Liver (tissue), 9 donors: Measurements from ENCODE around the gene MSANTD4. TPM values are rescaled to one million over a fixed set of nuclear protein-coding genes. Genes with fewer than 3 reads are reported as not detected.

ENCODE experiments used
- DNase-seq: peaks from one replicate; pipeline ENCODE4 v3.0.0-alpha.2; 2017; ENCODE audit warnings: low spot score
- H3K27ac ChIP-seq, 2 donors: one replicate each; pipeline ENCODE4 v1.7.0; 2013; ENCODE audit warnings: inconsistent platforms in 2 of 2, low read length in 2 of 2, control low read depth in 1 of 2, low read depth in 1 of 2, mild to moderate bottlenecking in 1 of 2
- H3K27me3 ChIP-seq, 4 donors: one replicate each; pipeline versions ENCODE4 v1.6.1 to v1.7.0; 2013; ENCODE audit warnings: low read length in 3 of 4, inconsistent platforms in 1 of 4, mild to moderate bottlenecking in 1 of 4, moderate library complexity in 1 of 4; ENCODE audit not compliant: control insufficient read depth in 4 of 4, insufficient read depth in 4 of 4
- H3K36me3 ChIP-seq, 4 donors: one replicate each; pipeline versions ENCODE4 v1.6.1 to v1.7.0; 2013; ENCODE audit warnings: low read length in 3 of 4, mild to moderate bottlenecking in 3 of 4, low read depth in 1 of 4, moderate library complexity in 1 of 4; ENCODE audit not compliant: control insufficient read depth in 4 of 4, insufficient read depth in 3 of 4
- H3K4me1 ChIP-seq, 4 donors: one replicate each; pipeline versions ENCODE4 v1.6.1 to v1.7.0; 2013; ENCODE audit warnings: low read length in 3 of 4, mild to moderate bottlenecking in 3 of 4, moderate library complexity in 1 of 4; ENCODE audit not compliant: control insufficient read depth in 4 of 4, insufficient read depth in 4 of 4
- H3K4me3 ChIP-seq, 3 donors: one replicate each; pipeline versions ENCODE4 v1.6.1 to v1.7.0; 2013; ENCODE audit warnings: low read length in 3 of 3, control low read depth in 1 of 3, low read depth in 1 of 3, mild to moderate bottlenecking in 1 of 3
- H3K9ac ChIP-seq, 2 donors: one replicate each; pipeline ENCODE4 v1.7.0; 2013; ENCODE audit warnings: low read length in 2 of 2, mild to moderate bottlenecking in 2 of 2, moderate library complexity in 2 of 2, control low read depth in 1 of 2, low read depth in 1 of 2
- H3K9me3 ChIP-seq, 4 donors: one replicate each; pipeline versions ENCODE4 v1.6.1 to v1.7.0; 2013; ENCODE audit warnings: low read length in 3 of 4; ENCODE audit not compliant: control insufficient read depth in 4 of 4
- EGR1 ChIP-seq, 2 donors: IDR thresholded peaks; 2 replicates each; pipeline ENCODE4 v1.6.1; 2016 to 2018; ENCODE audit warnings: antibody characterized with exemption in 2 of 2, low read depth in 2 of 2
- FOXA1 ChIP-seq: IDR thresholded peaks from 2 replicates; pipeline ENCODE4 v1.6.1; 2016; ENCODE audit warnings: antibody characterized with exemption
- FOXA2 ChIP-seq: IDR thresholded peaks from 2 replicates; pipeline ENCODE4 v1.6.1; 2016; ENCODE audit warnings: antibody characterized with exemption
- GABPA ChIP-seq, 2 donors: IDR thresholded peaks in 1 of 2; conservative IDR thresholded peaks in 1 of 2; 2 replicates each; pipeline ENCODE4 v1.6.1; 2016; ENCODE audit warnings: antibody characterized with exemption in 2 of 2, mild to moderate bottlenecking in 1 of 2, moderate library complexity in 1 of 2
- HNF4A ChIP-seq, 2 donors: conservative IDR thresholded peaks; 2 replicates each; pipeline ENCODE4 v1.6.1; 2016; ENCODE audit warnings: antibody characterized with exemption in 2 of 2, mild to moderate bottlenecking in 2 of 2
- HNF4G ChIP-seq: IDR thresholded peaks from 2 replicates; pipeline ENCODE4 v1.6.1; 2016; ENCODE audit warnings: antibody characterized with exemption
- JUND ChIP-seq, 2 donors: IDR thresholded peaks; 2 replicates each; pipeline ENCODE4 v1.6.1; 2016; ENCODE audit warnings: antibody characterized with exemption in 2 of 2
- NR2F2 ChIP-seq: IDR thresholded peaks from 2 replicates; pipeline ENCODE4 v1.6.1; 2016; ENCODE audit warnings: antibody characterized with exemption
- RAD21 ChIP-seq, 2 donors: IDR thresholded peaks; 2 replicates each; pipeline ENCODE4 v1.6.1; 2016; ENCODE audit warnings: antibody characterized with exemption in 2 of 2, mild to moderate bottlenecking in 2 of 2
- RXRA ChIP-seq, 2 donors: IDR thresholded peaks; 2 replicates each; pipeline ENCODE4 v1.6.1; 2017 to 2018; ENCODE audit warnings: antibody characterized with exemption in 2 of 2, mild to moderate bottlenecking in 1 of 2
- SP1 ChIP-seq: IDR thresholded peaks from 2 replicates; pipeline ENCODE4 v1.6.1; 2018; ENCODE audit warnings: antibody characterized with exemption, mild to moderate bottlenecking
- TAF1 ChIP-seq: conservative IDR thresholded peaks from 2 replicates; pipeline ENCODE4 v1.6.1; 2016; ENCODE audit warnings: antibody characterized with exemption, mild to moderate bottlenecking
- YY1 ChIP-seq: IDR thresholded peaks from 2 replicates; pipeline ENCODE4 v1.6.1; 2016; ENCODE audit warnings: antibody characterized with exemption, mild to moderate bottlenecking
- ZBTB33 ChIP-seq: IDR thresholded peaks from 2 replicates; pipeline ENCODE4 v1.6.1; 2016; ENCODE audit warnings: antibody characterized with exemption
- WGBS: extraction: QIAGEN DNeasy Blood & Tissue Kit; methylation state at CpG from one replicate; pipeline ENCODE4 v1.1.7; 2013; 5-methylcytosine and 5-hydroxymethylcytosine counted together
- polyA plus RNA-seq, 2 donors: library from polyadenylated mRNA; stranded (reverse) in 1 of 2; unstranded in 1 of 2; fragments of 200-250 nt in 1 of 2; fragments of >200 nt in 1 of 2; fragmentation: Nextera tagmentation in 1 of 2; extraction: Ambion mirVana in 1 of 2; gene quantifications; one replicate each; pipeline versions ENCODE4 v1.2.1 to v1.2.3, GENCODE V29; 2013 to 2015
- total RNA-seq, 2 donors: library from RNA; depleted of rRNA; stranded (reverse); fragments of >200 nt; gene quantifications; one replicate each; pipeline ENCODE4 v1.2.3, GENCODE V29; 2014
- TF ChIP-seq, protein P1 (sequence below): fragments of 150-350 bp; IDR thresholded peaks from 2 replicates; pipeline ENCODE4 v1.5.1; 2017; ENCODE audit warnings: improper control_type of control experiment, low read depth, low read length; ENCODE audit not compliant: missing input control
- TF ChIP-seq, protein P2 (sequence below): IDR thresholded peaks from 2 replicates; pipeline ENCODE4 v1.6.1; 2016; ENCODE audit warnings: antibody characterized with exemption
- TF ChIP-seq, protein P3 (sequence below): IDR thresholded peaks from 2 replicates; pipeline ENCODE4 v1.6.1; 2016; ENCODE audit warnings: antibody characterized with exemption, mild to moderate bottlenecking
- TF ChIP-seq, protein P4 (sequence below): IDR thresholded peaks from 2 replicates; pipeline ENCODE4 v1.6.1; 2016; ENCODE audit warnings: antibody characterized with exemption
- donor health status: healthy.
- donor health status: healthy.
- donor health status: healthy.
- donor health status: healthy.
- donor health status: healthy.

The MSANTD4 gene
- total and polyA plus RNA-seq, 4 donors, result 2.1 to 8.7 (median 5.7) TPM

DNA sequence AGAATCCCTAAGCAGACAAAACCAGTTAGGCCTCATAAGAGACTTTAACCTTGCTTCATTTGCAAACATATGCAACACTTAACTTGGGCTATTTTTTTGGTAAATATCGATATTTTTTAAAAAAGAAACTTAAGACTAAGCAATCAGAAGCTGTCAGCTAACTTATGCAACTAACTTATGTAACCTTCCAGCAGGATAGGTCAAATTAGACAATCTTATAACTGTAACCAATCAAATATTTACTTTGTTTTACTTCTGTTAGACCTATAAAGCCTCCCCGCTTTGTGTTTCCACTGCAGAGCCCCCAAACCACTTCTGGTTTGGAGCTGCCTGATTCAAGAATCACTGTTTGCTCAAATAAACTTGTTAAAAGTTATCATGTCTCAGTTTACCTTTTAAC, 8.0 kb downstream of the MSANTD4 start:
- Histone ChIP-seq H3K36me3 (peaks cover 3 to 16% (median 9%) of the 10 kb centered on the region in 4 donors), H3K4me3 (no peak overlapping the region), H3K27me3 (no peaks in the 10 kb centered on the region), H3K9ac (no peak overlapping the region), H3K9me3 (no peaks in the 10 kb centered on the region), H3K4me1 (peaks cover 0 to 1% (median 0%) of the 10 kb centered on the region in 4 donors), H3K27ac (no peak overlapping the region)
- peak in 1 of 2 donors; percentile 11 for TF ChIP-seq HNF4A (conservative IDR thresholded peaks at IDR 0.05)
- TF ChIP-seq TAF1, result no peak
- 46% methylated on average over 2 of the region's 2 CpGs for WGBS
- no peak for DNase-seq

DNA sequence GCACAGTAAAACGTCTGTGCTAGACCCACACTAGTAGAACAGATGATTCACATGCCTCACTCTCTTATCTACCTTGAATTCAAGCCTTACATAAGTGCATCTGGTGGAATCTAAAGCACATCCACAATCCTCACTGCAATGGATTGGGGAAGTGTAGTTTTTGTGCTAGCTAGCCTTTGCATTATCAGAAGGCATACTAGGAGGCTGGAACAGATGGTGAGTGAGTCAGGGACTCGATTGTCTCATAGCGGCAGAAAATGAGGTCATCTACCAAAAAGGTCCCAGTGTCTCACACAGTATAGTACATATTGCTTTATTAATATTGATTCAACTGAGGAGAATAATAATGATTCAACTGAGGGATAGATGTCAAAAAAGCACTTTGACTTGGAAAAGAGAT, 9.3 kb downstream of the MSANTD4 start:
- Histone ChIP-seq H3K4me3 (no peak overlapping the region), H3K27ac (no peak overlapping the region), H3K27me3 (no peaks in the 10 kb centered on the region), H3K9ac (no peak overlapping the region), H3K9me3 (no peaks in the 10 kb centered on the region), H3K36me3 (peaks cover 3 to 20% (median 11%) of the 10 kb centered on the region in 4 donors), H3K4me1 (peaks cover 0 to 1% (median 0%) of the 10 kb centered on the region in 4 donors)
- whole genome bisulfite sequencing, result 84% methylated on average over 3 of the region's 3 CpGs
- DNase-seq, result no peak
- no peak for TF ChIP-seq FOXA1
- TF ChIP-seq HNF4G, result no peak
- TF ChIP-seq JUND (IDR thresholded peaks at IDR 0.05), result no peak
- TF ChIP-seq, protein P1, sequence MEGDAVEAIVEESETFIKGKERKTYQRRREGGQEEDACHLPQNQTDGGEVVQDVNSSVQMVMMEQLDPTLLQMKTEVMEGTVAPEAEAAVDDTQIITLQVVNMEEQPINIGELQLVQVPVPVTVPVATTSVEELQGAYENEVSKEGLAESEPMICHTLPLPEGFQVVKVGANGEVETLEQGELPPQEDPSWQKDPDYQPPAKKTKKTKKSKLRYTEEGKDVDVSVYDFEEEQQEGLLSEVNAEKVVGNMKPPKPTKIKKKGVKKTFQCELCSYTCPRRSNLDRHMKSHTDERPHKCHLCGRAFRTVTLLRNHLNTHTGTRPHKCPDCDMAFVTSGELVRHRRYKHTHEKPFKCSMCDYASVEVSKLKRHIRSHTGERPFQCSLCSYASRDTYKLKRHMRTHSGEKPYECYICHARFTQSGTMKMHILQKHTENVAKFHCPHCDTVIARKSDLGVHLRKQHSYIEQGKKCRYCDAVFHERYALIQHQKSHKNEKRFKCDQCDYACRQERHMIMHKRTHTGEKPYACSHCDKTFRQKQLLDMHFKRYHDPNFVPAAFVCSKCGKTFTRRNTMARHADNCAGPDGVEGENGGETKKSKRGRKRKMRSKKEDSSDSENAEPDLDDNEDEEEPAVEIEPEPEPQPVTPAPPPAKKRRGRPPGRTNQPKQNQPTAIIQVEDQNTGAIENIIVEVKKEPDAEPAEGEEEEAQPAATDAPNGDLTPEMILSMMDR, result no peak
- TF ChIP-seq NR2F2, result no peak
- TF ChIP-seq EGR1 (IDR thresholded peaks at IDR 0.05; ENCODE audit: low read depth in 2 of 2), result no peak
- TF ChIP-seq YY1, result no peak

GRCh38 chr11:106011481-106011880, 10.6 kb downstream of the MSANTD4 start:
- H3K27ac ChIP-seq, result no peak overlapping the region
- TF ChIP-seq FOXA2 (no peak), SP1 (no peak), ZBTB33 (no peak), YY1 (no peak), HNF4A (conservative IDR thresholded peaks at IDR 0.05) (no peak), FOXA1 (no peak), HNF4G (no peak), TAF1 (no peak), EGR1 (IDR thresholded peaks at IDR 0.05; ENCODE audit: low read depth in 2 of 2) (no peak), NR2F2 (no peak), JUND (IDR thresholded peaks at IDR 0.05) (no peak), GABPA (IDR thresholded peaks at IDR 0.05 in 1 of 2, conservative IDR thresholded peaks at IDR 0.05 in 1 of 2) (no peak), RXRA (IDR thresholded peaks at IDR 0.05) (no peak), RAD21 (IDR thresholded peaks at IDR 0.05) (no peak)
- TF ChIP-seq, protein P2, sequence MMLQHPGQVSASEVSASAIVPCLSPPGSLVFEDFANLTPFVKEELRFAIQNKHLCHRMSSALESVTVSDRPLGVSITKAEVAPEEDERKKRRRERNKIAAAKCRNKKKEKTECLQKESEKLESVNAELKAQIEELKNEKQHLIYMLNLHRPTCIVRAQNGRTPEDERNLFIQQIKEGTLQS, result no peak
- TF ChIP-seq, protein P1, result no peak
- TF ChIP-seq, protein P3, sequence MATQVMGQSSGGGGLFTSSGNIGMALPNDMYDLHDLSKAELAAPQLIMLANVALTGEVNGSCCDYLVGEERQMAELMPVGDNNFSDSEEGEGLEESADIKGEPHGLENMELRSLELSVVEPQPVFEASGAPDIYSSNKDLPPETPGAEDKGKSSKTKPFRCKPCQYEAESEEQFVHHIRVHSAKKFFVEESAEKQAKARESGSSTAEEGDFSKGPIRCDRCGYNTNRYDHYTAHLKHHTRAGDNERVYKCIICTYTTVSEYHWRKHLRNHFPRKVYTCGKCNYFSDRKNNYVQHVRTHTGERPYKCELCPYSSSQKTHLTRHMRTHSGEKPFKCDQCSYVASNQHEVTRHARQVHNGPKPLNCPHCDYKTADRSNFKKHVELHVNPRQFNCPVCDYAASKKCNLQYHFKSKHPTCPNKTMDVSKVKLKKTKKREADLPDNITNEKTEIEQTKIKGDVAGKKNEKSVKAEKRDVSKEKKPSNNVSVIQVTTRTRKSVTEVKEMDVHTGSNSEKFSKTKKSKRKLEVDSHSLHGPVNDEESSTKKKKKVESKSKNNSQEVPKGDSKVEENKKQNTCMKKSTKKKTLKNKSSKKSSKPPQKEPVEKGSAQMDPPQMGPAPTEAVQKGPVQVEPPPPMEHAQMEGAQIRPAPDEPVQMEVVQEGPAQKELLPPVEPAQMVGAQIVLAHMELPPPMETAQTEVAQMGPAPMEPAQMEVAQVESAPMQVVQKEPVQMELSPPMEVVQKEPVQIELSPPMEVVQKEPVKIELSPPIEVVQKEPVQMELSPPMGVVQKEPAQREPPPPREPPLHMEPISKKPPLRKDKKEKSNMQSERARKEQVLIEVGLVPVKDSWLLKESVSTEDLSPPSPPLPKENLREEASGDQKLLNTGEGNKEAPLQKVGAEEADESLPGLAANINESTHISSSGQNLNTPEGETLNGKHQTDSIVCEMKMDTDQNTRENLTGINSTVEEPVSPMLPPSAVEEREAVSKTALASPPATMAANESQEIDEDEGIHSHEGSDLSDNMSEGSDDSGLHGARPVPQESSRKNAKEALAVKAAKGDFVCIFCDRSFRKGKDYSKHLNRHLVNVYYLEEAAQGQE, result no peak
- TF ChIP-seq, protein P4, sequence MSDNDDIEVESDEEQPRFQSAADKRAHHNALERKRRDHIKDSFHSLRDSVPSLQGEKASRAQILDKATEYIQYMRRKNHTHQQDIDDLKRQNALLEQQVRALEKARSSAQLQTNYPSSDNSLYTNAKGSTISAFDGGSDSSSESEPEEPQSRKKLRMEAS, result no peak
- 85% methylated on average over 2 of the region's 2 CpGs for WGBS
- no peak for DNase-seq
- no peak overlapping the region for H3K9ac ChIP-seq
- H3K4me1 ChIP-seq, result peaks cover 0 to 1% (median 0%) of the 10 kb centered on the region in 4 donors
- no peak overlapping the region for H3K4me3 ChIP-seq
- no peaks in the 10 kb centered on the region for H3K27me3 ChIP-seq
- peaks cover 3 to 23% (median 12%) of the 10 kb centered on the region in 4 donors for H3K36me3 ChIP-seq
- no peaks in the 10 kb centered on the region for H3K9me3 ChIP-seq
